IMR-90 (cell line): Measurements from ENCODE around the gene FBXO41. TPM values are rescaled to one million over a fixed set of nuclear protein-coding genes. Genes with fewer than 3 reads are reported as not detected.

Experiments
- ATAC-seq: fragments of 200-7000 bp; cut with Tn5 transposase; 2 replicates; pipeline ENCODE4 v1.9.1; 2020; ENCODE audit warnings: low read depth, mild to moderate bottlenecking, moderate library complexity
- BruUV-seq: library from RNA; stranded (reverse); fragments of 400-500 nt; replicated peaks from 2 replicates; lab custom pipeline; 2021; lab: Mats Ljungman, UMichigan
- CTCF ChIA-PET: fragments of 300-600 bp; formaldehyde crosslinking; extraction: SDS; loops from one replicate; lab custom pipeline; 2021; ENCODE audit warnings: antibody characterized with exemption; lab: Yijun Ruan, JAX
- POLR2A ChIA-PET: fragments of 300-600 bp; sonication (Branson Sonifier 250); formaldehyde crosslinking; loops from one replicate; lab custom pipeline; 2022; ENCODE audit warnings: antibody characterized with exemption; ENCODE audit not compliant: unreplicated experiment; lab: Charles Lee
- DNase-seq: peaks from one replicate; pipeline ENCODE4 v3.0.0; 2013
- H2AFZ ChIP-seq: replicated peaks from 2 replicates; pipeline ENCODE3; 2013; ENCODE audit warnings: low read length, mild to moderate bottlenecking; ENCODE audit not compliant: poor library complexity
- H2AK5ac ChIP-seq: 2 replicates; pipeline ENCODE4 v1.6.1; 2013; ENCODE audit warnings: low read depth, low read length, inconsistent platforms
- H2AK9ac ChIP-seq: replicated peaks from 2 replicates; pipeline ENCODE3; 2013; ENCODE audit warnings: mild to moderate bottlenecking, low read depth, low read length, moderate library complexity; ENCODE audit not compliant: poor library complexity
- H2BK120ac ChIP-seq: 2 replicates; pipeline ENCODE4 v1.6.1; 2013; ENCODE audit warnings: low read depth, low read length, inconsistent platforms
- H2BK15ac ChIP-seq: 3 replicates; pipeline ENCODE4 v1.6.1; 2013; ENCODE audit warnings: low read depth, low read length, inconsistent platforms
- H2BK20ac ChIP-seq: 2 replicates; pipeline ENCODE4 v1.6.1; 2013; ENCODE audit warnings: low read depth, mild to moderate bottlenecking, inconsistent platforms, low read length, moderate library complexity
- H2BK5ac ChIP-seq: 2 replicates; pipeline ENCODE4 v1.6.1; 2013; ENCODE audit warnings: mild to moderate bottlenecking, low read depth, low read length, inconsistent platforms; ENCODE audit not compliant: poor library complexity, severe bottlenecking
- H3K14ac ChIP-seq: replicated peaks from 2 replicates; pipeline ENCODE4 v1.6.1; 2013; ENCODE audit warnings: low read depth, low read length, inconsistent platforms
- H3K18ac ChIP-seq: 2 replicates; pipeline ENCODE4 v1.6.1; 2013; ENCODE audit warnings: low read depth, low read length, control low read depth
- H3K23ac ChIP-seq: 2 replicates; pipeline ENCODE4 v1.6.1; 2013; ENCODE audit warnings: low read depth, low read length, inconsistent platforms
- H3K27ac ChIP-seq: 2 replicates; pipeline ENCODE4 v1.5.1; 2013; ENCODE audit warnings: mild to moderate bottlenecking, control low read depth, low read length; ENCODE audit not compliant: insufficient read depth
- H3K27me3 ChIP-seq: 2 replicates; pipeline ENCODE4 v1.6.1; 2013; ENCODE audit warnings: low read length; ENCODE audit not compliant: control insufficient read depth, insufficient read depth
- H3K36me3 ChIP-seq: 2 replicates; pipeline ENCODE4 v1.6.1; 2013; ENCODE audit warnings: low read length, mixed read lengths; ENCODE audit not compliant: control insufficient read depth, insufficient read depth
- H3K4ac ChIP-seq: 2 replicates; pipeline ENCODE4 v1.6.1; 2013; ENCODE audit warnings: low read depth, low read length, inconsistent platforms
- H3K4me1 ChIP-seq: 2 replicates; pipeline ENCODE4 v1.6.1; 2013; ENCODE audit warnings: low read length, mixed read lengths; ENCODE audit not compliant: control insufficient read depth, insufficient read depth
- H3K4me2 ChIP-seq: 2 replicates; pipeline ENCODE4 v1.6.1; 2013; ENCODE audit warnings: low read depth, mild to moderate bottlenecking, control low read depth, low read length, moderate library complexity
- H3K4me3 ChIP-seq: 2 replicates; pipeline ENCODE4 v1.5.1; 2013; ENCODE audit warnings: low read depth, mild to moderate bottlenecking, control low read depth, low read length, moderate library complexity; ENCODE audit not compliant: insufficient read depth
- H3K56ac ChIP-seq: 2 replicates; pipeline ENCODE4 v1.6.1; 2013; ENCODE audit warnings: low read length, inconsistent platforms; ENCODE audit not compliant: insufficient read depth; ENCODE audit errors: extremely low read depth
- H3K79me1 ChIP-seq, 2 experiments: 2 replicates each; pipeline ENCODE4 v1.6.1; 2013; ENCODE audit warnings: low read length in 2 of 2, inconsistent platforms in 1 of 2, low read depth in 1 of 2
- H3K9ac ChIP-seq: 2 replicates; pipeline ENCODE4 v1.6.1; 2013; ENCODE audit warnings: low read depth, low read length, control low read depth
- H3K9me1 ChIP-seq: 2 replicates; pipeline ENCODE4 v1.6.1; 2013; ENCODE audit warnings: low read length, inconsistent platforms; ENCODE audit not compliant: insufficient read depth
- H3K9me3 ChIP-seq: 2 replicates; pipeline ENCODE4 v1.6.1; 2013; ENCODE audit warnings: low read length; ENCODE audit not compliant: control insufficient read depth, insufficient read depth
- H4K20me1 ChIP-seq: 2 replicates; pipeline ENCODE4 v1.6.1; 2013; ENCODE audit warnings: low read length, inconsistent platforms; ENCODE audit not compliant: insufficient read depth
- H4K5ac ChIP-seq: 2 replicates; pipeline ENCODE4 v1.6.1; 2013; ENCODE audit warnings: mild to moderate bottlenecking, low read depth, low read length, control low read depth
- H4K8ac ChIP-seq, 2 experiments: 2 replicates each; pipeline ENCODE4 v1.6.1; 2013; ENCODE audit warnings: low read depth in 2 of 2, low read length in 2 of 2, control low read depth in 1 of 2, inconsistent platforms in 1 of 2
- H4K91ac ChIP-seq: 2 replicates; pipeline ENCODE4 v1.6.1; 2013; ENCODE audit warnings: low read depth, low read length, inconsistent platforms; ENCODE audit not compliant: insufficient read depth
- BHLHE40 ChIP-seq: fragments of 150-350 bp; IDR thresholded peaks from 2 replicates; pipeline ENCODE4 v1.6.1; 2016; ENCODE audit warnings: mild to moderate bottlenecking, low read depth, low read length
- CEBPB ChIP-seq: IDR thresholded peaks from 2 replicates; pipeline ENCODE4 v1.6.1; 2012; ENCODE audit warnings: low read depth, low read length, improper control_type of control experiment
- CHD1 ChIP-seq: IDR thresholded peaks from 2 replicates; pipeline ENCODE4 v1.6.1; 2012; ENCODE audit warnings: low read depth, low read length, improper control_type of control experiment
- FOS ChIP-seq: fragments of 150-350 bp; IDR thresholded peaks from 2 replicates; pipeline ENCODE4 v1.6.1; 2016; ENCODE audit warnings: low read depth, low read length
- MAFK ChIP-seq: IDR thresholded peaks from 2 replicates; pipeline ENCODE4 v1.6.1; 2012; ENCODE audit warnings: low read depth, low read length, improper control_type of control experiment
- MAZ ChIP-seq: IDR thresholded peaks from 2 replicates; pipeline ENCODE4 v1.6.1; 2012; ENCODE audit warnings: low read depth, mild to moderate bottlenecking, low read length, improper control_type of control experiment, moderate library complexity, borderline replicate concordance
- MXI1 ChIP-seq: IDR thresholded peaks from 2 replicates; pipeline ENCODE4 v1.6.1; 2012; ENCODE audit warnings: low read depth, mild to moderate bottlenecking, low read length, moderate library complexity, borderline replicate concordance
- NFE2L2 ChIP-seq: fragments of 150-350 bp; IDR thresholded peaks from 2 replicates; pipeline ENCODE4 v1.6.1; 2016; ENCODE audit warnings: low read depth, mild to moderate bottlenecking, low read length
- POLR2A ChIP-seq: IDR thresholded peaks from 2 replicates; pipeline ENCODE4 v1.6.1; 2012; ENCODE audit warnings: mild to moderate bottlenecking, low read depth, low read length
- RAD21 ChIP-seq: IDR thresholded peaks from 2 replicates; pipeline ENCODE4 v1.6.1; 2012; ENCODE audit warnings: low read length, improper control_type of control experiment
- RCOR1 ChIP-seq: IDR thresholded peaks from 2 replicates; pipeline ENCODE4 v1.6.1; 2012; ENCODE audit warnings: mild to moderate bottlenecking, low read length, improper control_type of control experiment; ENCODE audit not compliant: insufficient replicate concordance
- RFX5 ChIP-seq: IDR thresholded peaks from 2 replicates; pipeline ENCODE4 v1.8.0; 2012; ENCODE audit warnings: low read depth, mild to moderate bottlenecking, low read length, moderate library complexity
- SMC3 ChIP-seq: fragments of 150-350 bp; IDR thresholded peaks from 2 replicates; pipeline ENCODE4 v1.6.1; 2016; ENCODE audit warnings: low read depth, mild to moderate bottlenecking, antibody characterized with exemption, low read length, moderate library complexity
- WGBS, 2 experiments: methylation state at CpG; one replicate each; pipeline versions ENCODE4 v1.1.5 to v1.1.7; 2013; ENCODE audit warnings: missing lambda C conversion rate in 2 of 2; ENCODE audit not compliant: insufficient read length in 1 of 2; ENCODE audit errors: extremely low coverage in 2 of 2; 5-methylcytosine and 5-hydroxymethylcytosine counted together
- dilution Hi-C: fragments of 300-500 bp; cut with HindIII; formaldehyde crosslinking; loops from one replicate; pipeline ENCODE4 v1.14.3; 2018; ENCODE audit warnings: low sequenced_read_pairs; ENCODE audit not compliant: unreplicated experiment
- in situ Hi-C: fragments of 300-500 bp; cut with MboI; formaldehyde crosslinking; loops from 3 replicates; pipeline ENCODE4 v1.14.3; 2019; ENCODE audit warnings: low sequenced_read_pairs, inconsistent platforms, mixed read lengths
- intact Hi-C: fragments of 100-400 bp; cut with micrococcal nuclease; formaldehyde crosslinking; loops from 2 replicates; pipeline ENCODE4 v1.10.0; 2022
- polyA plus RNA-seq, 3 experiments: library from polyadenylated mRNA; depleted of rRNA; stranded (reverse); fragments of >200 nt; gene quantifications; 2 replicates each; pipeline ENCODE4 v1.2.3, GENCODE V29; 2012; ENCODE audit warnings: low replicate concordance in 1 of 3
- total RNA-seq: library from RNA; depleted of rRNA; stranded (reverse); fragments of >200 nt; gene quantifications from 2 replicates; pipeline ENCODE4 v1.2.3, GENCODE V29; 2012
- TF ChIP-seq, protein P1 (sequence below): fragments of 150-350 bp; IDR thresholded peaks from 2 replicates; pipeline ENCODE4 v1.6.1; 2017; ENCODE audit warnings: mild to moderate bottlenecking, antibody characterized with exemption, low read length, low read depth
- TF ChIP-seq, protein P2 (sequence below): fragments of 150-350 bp; IDR thresholded peaks from 2 replicates; pipeline ENCODE4 v1.6.1; 2016; ENCODE audit warnings: low read depth, mild to moderate bottlenecking, low read length, moderate library complexity, borderline replicate concordance
- TF ChIP-seq, protein P3 (sequence below): conservative IDR thresholded peaks from 2 replicates; pipeline ENCODE4 v1.5.1; 2012; ENCODE audit warnings: mild to moderate bottlenecking, low read depth, low read length, improper control_type of control experiment

The FBXO41 gene
- total and polyA plus RNA-seq, 2 of the 4 experiments (the other 2 are of a cell fraction), result 0.54 to 3.7 TPM

DNA sequence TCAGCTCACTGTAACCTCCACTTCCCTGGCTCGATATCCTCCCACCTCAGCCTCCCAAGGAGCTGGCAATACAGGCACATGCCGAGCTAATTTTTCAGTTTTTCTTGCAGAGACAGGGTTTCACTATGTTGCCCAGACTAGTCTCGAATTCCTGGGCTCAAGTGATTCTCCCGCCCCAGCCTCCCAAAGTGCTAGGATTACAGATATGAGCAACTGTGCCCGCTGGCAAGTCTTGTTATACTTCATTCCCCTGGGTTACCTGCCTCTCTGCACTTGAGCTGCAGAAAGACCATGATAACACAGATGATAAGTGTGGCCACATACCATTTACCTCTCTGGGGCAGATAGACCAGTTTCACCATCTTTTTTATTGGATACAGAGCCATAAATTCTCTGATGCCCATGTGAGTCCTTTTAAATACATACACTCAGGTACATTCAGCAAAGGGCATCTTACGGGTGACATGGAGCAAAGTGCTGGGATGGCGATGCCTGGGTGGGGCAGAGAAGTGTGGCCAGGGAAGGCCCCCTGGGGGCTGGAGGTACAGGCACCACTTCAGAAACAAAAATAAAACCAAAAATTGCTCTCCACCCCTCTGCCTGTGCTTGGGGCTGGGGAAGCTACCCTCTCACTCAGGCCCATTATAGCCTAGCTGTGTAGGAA lies 29.8 kb downstream of the FBXO41 start:
- Histone ChIP-seq H2AK5ac (no peak overlapping the region), H3K9me3 (no peaks in the 10 kb centered on the region), H3K4me2 (no peak overlapping the region), H3K79me1 (peaks cover 0 to 3% of the 10 kb centered on the region in 2 experiments; a peak in 2 of 4 replicates), H2BK20ac (no peak overlapping the region), H2AK9ac (no peak overlapping the region), H3K9me1 (peaks cover 12% of the 10 kb centered on the region; the same call in 1 of the 2 replicates), H4K5ac (no peak overlapping the region), H4K20me1 (peaks cover 10% of the 10 kb centered on the region), H4K91ac (no peak overlapping the region), H2AFZ (no peak overlapping the region), H2BK120ac (no peak overlapping the region), H3K27me3 (no peaks in the 10 kb centered on the region), H3K4ac (no peak overlapping the region), H3K18ac (no peak overlapping the region), H4K8ac (no peak overlapping the region), H3K27ac (no peak overlapping the region), H2BK5ac (no peak overlapping the region), H2BK15ac (no peak overlapping the region), H3K36me3 (peaks cover 53% of the 10 kb centered on the region), H3K23ac (no peak overlapping the region), H3K9ac (no peak overlapping the region), H3K4me1 (no peaks in the 10 kb centered on the region), H3K56ac (no peak overlapping the region), H3K4me3 (no peak overlapping the region), H3K14ac (no peak overlapping the region)
- no peak for DNase-seq
- TF ChIP-seq FOS (no peak), SMC3 (no peak), POLR2A (no peak), BHLHE40 (no peak), CHD1 (no peak), RFX5 (no peak), RCOR1 (no peak), CEBPB (no peak), MAFK (no peak), MXI1 (no peak), NFE2L2 (no peak), RAD21 (no peak), MAZ (no peak)
- TF ChIP-seq, protein P1, sequence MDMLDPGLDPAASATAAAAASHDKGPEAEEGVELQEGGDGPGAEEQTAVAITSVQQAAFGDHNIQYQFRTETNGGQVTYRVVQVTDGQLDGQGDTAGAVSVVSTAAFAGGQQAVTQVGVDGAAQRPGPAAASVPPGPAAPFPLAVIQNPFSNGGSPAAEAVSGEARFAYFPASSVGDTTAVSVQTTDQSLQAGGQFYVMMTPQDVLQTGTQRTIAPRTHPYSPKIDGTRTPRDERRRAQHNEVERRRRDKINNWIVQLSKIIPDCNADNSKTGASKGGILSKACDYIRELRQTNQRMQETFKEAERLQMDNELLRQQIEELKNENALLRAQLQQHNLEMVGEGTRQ, result no peak
- TF ChIP-seq, protein P2, sequence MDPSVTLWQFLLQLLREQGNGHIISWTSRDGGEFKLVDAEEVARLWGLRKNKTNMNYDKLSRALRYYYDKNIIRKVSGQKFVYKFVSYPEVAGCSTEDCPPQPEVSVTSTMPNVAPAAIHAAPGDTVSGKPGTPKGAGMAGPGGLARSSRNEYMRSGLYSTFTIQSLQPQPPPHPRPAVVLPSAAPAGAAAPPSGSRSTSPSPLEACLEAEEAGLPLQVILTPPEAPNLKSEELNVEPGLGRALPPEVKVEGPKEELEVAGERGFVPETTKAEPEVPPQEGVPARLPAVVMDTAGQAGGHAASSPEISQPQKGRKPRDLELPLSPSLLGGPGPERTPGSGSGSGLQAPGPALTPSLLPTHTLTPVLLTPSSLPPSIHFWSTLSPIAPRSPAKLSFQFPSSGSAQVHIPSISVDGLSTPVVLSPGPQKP, result no peak
- TF ChIP-seq, protein P3, sequence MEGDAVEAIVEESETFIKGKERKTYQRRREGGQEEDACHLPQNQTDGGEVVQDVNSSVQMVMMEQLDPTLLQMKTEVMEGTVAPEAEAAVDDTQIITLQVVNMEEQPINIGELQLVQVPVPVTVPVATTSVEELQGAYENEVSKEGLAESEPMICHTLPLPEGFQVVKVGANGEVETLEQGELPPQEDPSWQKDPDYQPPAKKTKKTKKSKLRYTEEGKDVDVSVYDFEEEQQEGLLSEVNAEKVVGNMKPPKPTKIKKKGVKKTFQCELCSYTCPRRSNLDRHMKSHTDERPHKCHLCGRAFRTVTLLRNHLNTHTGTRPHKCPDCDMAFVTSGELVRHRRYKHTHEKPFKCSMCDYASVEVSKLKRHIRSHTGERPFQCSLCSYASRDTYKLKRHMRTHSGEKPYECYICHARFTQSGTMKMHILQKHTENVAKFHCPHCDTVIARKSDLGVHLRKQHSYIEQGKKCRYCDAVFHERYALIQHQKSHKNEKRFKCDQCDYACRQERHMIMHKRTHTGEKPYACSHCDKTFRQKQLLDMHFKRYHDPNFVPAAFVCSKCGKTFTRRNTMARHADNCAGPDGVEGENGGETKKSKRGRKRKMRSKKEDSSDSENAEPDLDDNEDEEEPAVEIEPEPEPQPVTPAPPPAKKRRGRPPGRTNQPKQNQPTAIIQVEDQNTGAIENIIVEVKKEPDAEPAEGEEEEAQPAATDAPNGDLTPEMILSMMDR, result no peak
- 97% methylated on average over 3 of the region's 7 CpGs; no CpG with 5 or more reads in 1 of the 2 experiments for whole genome bisulfite sequencing, 2 experiments
- in situ Hi-C loops (no loop called here), dilution Hi-C loops (no loop called here), intact Hi-C loops (no loop called here)
- ChIA-PET POLR2A (no interaction called here), CTCF (no interaction called here)
- no peak for ATAC-seq
- no TSS peak for BruUV-seq
